ENCODE results near the gene TP53.
A peak's percentile ranks its signal among the peaks of the same experiment; 100 is the strongest.

The TP53 gene

GRCh38 chr17:7634384-7634783 lies 52.9 kb downstream of the TP53 start:
- Histone ChIP-seq H3K4me2 (ENCODE audit: insufficient read depth, low read length, poor library complexity, severe bottlenecking) (no peak overlapping the region), H3K9ac (ENCODE audit: low read depth, low read length, poor library complexity) (no peak overlapping the region)

DNA sequence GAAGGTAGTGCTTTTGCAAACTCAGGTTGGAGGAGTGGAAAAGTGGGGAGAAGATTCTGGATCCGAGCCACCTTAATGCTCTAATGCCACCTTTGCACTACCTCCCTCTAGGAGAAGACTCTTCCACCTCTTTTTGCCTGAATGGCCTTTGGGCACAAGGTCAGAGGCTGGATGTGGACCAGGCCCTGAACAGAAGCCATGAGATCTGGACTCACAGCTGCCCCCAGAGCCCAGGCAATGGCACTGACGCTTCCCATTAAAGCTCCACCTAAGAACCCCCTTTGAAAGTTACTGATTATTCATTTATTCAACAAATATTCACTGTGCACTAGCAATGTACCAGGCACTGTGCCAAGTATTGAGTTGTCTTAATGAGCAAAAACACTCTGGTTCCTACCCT lies 54.2 kb downstream of the TP53 start:
- H4K91ac ChIP-seq (ENCODE audit: low read depth, low read length, poor library complexity), result no peak overlapping the region
- no peak overlapping the region for H2BK12ac ChIP-seq (ENCODE audit: low read length)
- no peaks in the 10 kb centered on the region for H3K9me3 ChIP-seq (replicated peaks in 1 of 2; ENCODE audit: control insufficient read depth in 2 of 2, insufficient read depth in 1 of 2, low read depth in 1 of 2, low read length in 2 of 2)
- H2BK120ac ChIP-seq (ENCODE audit: low read depth, low read length), result no peak overlapping the region
- H3K79me1 ChIP-seq (ENCODE audit: low read depth, low read length), result no peaks in the 10 kb centered on the region
- peaks cover 6 to 25% of the 10 kb centered on the region in 2 donors for H3K4me1 ChIP-seq (ENCODE audit: control insufficient read depth in 2 of 2, insufficient read depth in 1 of 2, low read depth in 1 of 2, low read length in 2 of 2)
- peak overlapping the region; percentile 42 for H2BK15ac ChIP-seq (ENCODE audit: low read length)
- H3K4me3 ChIP-seq (ENCODE audit: low read length in 2 of 2), result no peak overlapping the region
- H3K36me3 ChIP-seq (replicated peaks in 1 of 2; ENCODE audit: control insufficient read depth in 2 of 2, insufficient read depth in 2 of 2, low read length in 2 of 2), result no peaks in the 10 kb centered on the region
- WGBS, 2 donors (ENCODE audit: extremely low coverage in 2 of 2, insufficient read length in 2 of 2, insufficient replicate concordance in 1 of 2), result no CpG with 5 or more reads among the region's 2 CpGs
- DNase-seq (ENCODE audit: low spot score), result no peak
- H3K4me2 ChIP-seq (ENCODE audit: insufficient read depth, low read length, poor library complexity, severe bottlenecking), result no peak overlapping the region
- no peak overlapping the region for H3K23ac ChIP-seq (ENCODE audit: low read depth, low read length, poor library complexity)
- H3K9ac ChIP-seq (ENCODE audit: low read depth, low read length, poor library complexity), result no peak overlapping the region
- H3K27me3 ChIP-seq (ENCODE audit: control insufficient read depth in 3 of 3, insufficient read depth in 3 of 3, low read depth in 1 of 3, low read length in 3 of 3), result no peaks in the 10 kb centered on the region
- no peak overlapping the region for H3K14ac ChIP-seq (ENCODE audit: low read length)
- no peak overlapping the region for H2BK5ac ChIP-seq (ENCODE audit: low read length)
- no peak overlapping the region for H3K4ac ChIP-seq (ENCODE audit: low read length)
- H2AK5ac ChIP-seq (ENCODE audit: low read depth, low read length), result no peak overlapping the region
- H3K27ac ChIP-seq (replicated peaks; ENCODE audit: low read length), result no peak overlapping the region
- H2AFZ ChIP-seq (ENCODE audit: low read length), result no peak overlapping the region
- no peak overlapping the region for H4K8ac ChIP-seq (ENCODE audit: low read depth, low read length)
- H3K18ac ChIP-seq (ENCODE audit: low read length), result no peak overlapping the region

More at GRCh38 chr17:7634384-7634783, 52.9 kb downstream of the TP53 start:
- Histone ChIP-seq H2BK15ac (ENCODE audit: low read length) (no peak overlapping the region), H3K23ac (ENCODE audit: low read depth, low read length, poor library complexity) (no peak overlapping the region), H4K8ac (ENCODE audit: low read depth, low read length) (no peak overlapping the region), H3K36me3 (replicated peaks in 1 of 2; ENCODE audit: control insufficient read depth in 2 of 2, insufficient read depth in 2 of 2, low read length in 2 of 2) (no peaks in the 10 kb centered on the region), H2BK12ac (ENCODE audit: low read length) (no peak overlapping the region), H3K79me1 (ENCODE audit: low read depth, low read length) (no peaks in the 10 kb centered on the region), H3K4me3 (ENCODE audit: low read length in 2 of 2) (no peak overlapping the region), H3K14ac (ENCODE audit: low read length) (no peak overlapping the region), H4K91ac (ENCODE audit: low read depth, low read length, poor library complexity) (no peak overlapping the region), H3K18ac (ENCODE audit: low read length) (no peak overlapping the region), H2AFZ (ENCODE audit: low read length) (peak overlapping the region; percentile 74), H3K27ac (replicated peaks; ENCODE audit: low read length) (no peak overlapping the region), H2BK120ac (ENCODE audit: low read depth, low read length) (no peak overlapping the region), H3K9me3 (replicated peaks in 1 of 2; ENCODE audit: control insufficient read depth in 2 of 2, insufficient read depth in 1 of 2, low read depth in 1 of 2, low read length in 2 of 2) (no peaks in the 10 kb centered on the region), H2AK5ac (ENCODE audit: low read depth, low read length) (no peak overlapping the region), H3K4ac (ENCODE audit: low read length) (no peak overlapping the region), H2BK5ac (ENCODE audit: low read length) (no peak overlapping the region), H3K27me3 (ENCODE audit: control insufficient read depth in 3 of 3, insufficient read depth in 3 of 3, low read depth in 1 of 3, low read length in 3 of 3) (no peaks in the 10 kb centered on the region), H3K4me1 (ENCODE audit: control insufficient read depth in 2 of 2, insufficient read depth in 1 of 2, low read depth in 1 of 2, low read length in 2 of 2) (peaks cover 6 to 25% of the 10 kb centered on the region in 2 donors)
- peak; percentile 43 for DNase-seq (ENCODE audit: low spot score)
- no CpG with 5 or more reads among the region's 5 CpGs for WGBS, 2 donors (ENCODE audit: extremely low coverage in 2 of 2, insufficient read length in 2 of 2, insufficient replicate concordance in 1 of 2)

GRCh38 chr17:7632492-7632894 lies 54.8 kb downstream of the TP53 start:
- Histone ChIP-seq H2BK120ac (ENCODE audit: low read depth, low read length) (no peak overlapping the region), H3K27me3 (ENCODE audit: control insufficient read depth in 3 of 3, insufficient read depth in 3 of 3, low read depth in 1 of 3, low read length in 3 of 3) (no peaks in the 10 kb centered on the region), H4K91ac (ENCODE audit: low read depth, low read length, poor library complexity) (no peak overlapping the region), H2BK12ac (ENCODE audit: low read length) (no peak overlapping the region), H4K8ac (ENCODE audit: low read depth, low read length) (no peak overlapping the region), H3K14ac (ENCODE audit: low read length) (no peak overlapping the region), H3K4me3 (ENCODE audit: low read length in 2 of 2) (no peak overlapping the region), H2AK5ac (ENCODE audit: low read depth, low read length) (no peak overlapping the region), H3K9me3 (replicated peaks in 1 of 2; ENCODE audit: control insufficient read depth in 2 of 2, insufficient read depth in 1 of 2, low read depth in 1 of 2, low read length in 2 of 2) (no peaks in the 10 kb centered on the region), H2AFZ (ENCODE audit: low read length) (no peak overlapping the region), H3K79me1 (ENCODE audit: low read depth, low read length) (no peaks in the 10 kb centered on the region), H3K4me1 (ENCODE audit: control insufficient read depth in 2 of 2, insufficient read depth in 1 of 2, low read depth in 1 of 2, low read length in 2 of 2) (peaks cover 7 to 27% of the 10 kb centered on the region in 2 donors), H3K27ac (replicated peaks; ENCODE audit: low read length) (no peak overlapping the region), H3K36me3 (replicated peaks in 1 of 2; ENCODE audit: control insufficient read depth in 2 of 2, insufficient read depth in 2 of 2, low read length in 2 of 2) (no peaks in the 10 kb centered on the region), H3K18ac (ENCODE audit: low read length) (peak overlapping the region; percentile 36), H3K4me2 (ENCODE audit: insufficient read depth, low read length, poor library complexity, severe bottlenecking) (no peak overlapping the region), H3K4ac (ENCODE audit: low read length) (no peak overlapping the region), H2BK5ac (ENCODE audit: low read length) (no peak overlapping the region), H3K23ac (ENCODE audit: low read depth, low read length, poor library complexity) (peak overlapping the region; percentile 40), H2BK15ac (ENCODE audit: low read length) (peak overlapping the region; percentile 42), H3K9ac (ENCODE audit: low read depth, low read length, poor library complexity) (peak overlapping the region; percentile 65)
- WGBS, 2 donors (ENCODE audit: extremely low coverage in 2 of 2, insufficient read length in 2 of 2, insufficient replicate concordance in 1 of 2), result no CpG with 5 or more reads among the region's 6 CpGs
- no peak for DNase-seq (ENCODE audit: low spot score)

- Histone ChIP-seq H4K91ac (ENCODE audit: low read depth, low read length, poor library complexity) (no peak overlapping the region), H3K9ac (ENCODE audit: low read depth, low read length, poor library complexity) (peak overlapping the region; percentile 30), H3K79me1 (ENCODE audit: low read depth, low read length) (no peaks in the 10 kb centered on the region), H3K9me3 (replicated peaks in 1 of 2; ENCODE audit: control insufficient read depth in 2 of 2, insufficient read depth in 1 of 2, low read depth in 1 of 2, low read length in 2 of 2) (no peaks in the 10 kb centered on the region), H4K8ac (ENCODE audit: low read depth, low read length) (no peak overlapping the region), H2BK5ac (ENCODE audit: low read length) (peak overlapping the region; percentile 16), H3K14ac (ENCODE audit: low read length) (no peak overlapping the region), H3K4me3 (ENCODE audit: low read length in 2 of 2) (no peak overlapping the region), H3K27me3 (ENCODE audit: control insufficient read depth in 3 of 3, insufficient read depth in 3 of 3, low read depth in 1 of 3, low read length in 3 of 3) (no peaks in the 10 kb centered on the region), H2BK120ac (ENCODE audit: low read depth, low read length) (no peak overlapping the region), H2AFZ (ENCODE audit: low read length) (no peak overlapping the region), H2BK12ac (ENCODE audit: low read length) (no peak overlapping the region), H3K23ac (ENCODE audit: low read depth, low read length, poor library complexity) (no peak overlapping the region), H2BK15ac (ENCODE audit: low read length) (no peak overlapping the region), H3K4me1 (ENCODE audit: control insufficient read depth in 2 of 2, insufficient read depth in 1 of 2, low read depth in 1 of 2, low read length in 2 of 2) (peaks cover 9 to 27% of the 10 kb centered on the region in 2 donors), H2AK5ac (ENCODE audit: low read depth, low read length) (peak overlapping the region; percentile 99), H3K4me2 (ENCODE audit: insufficient read depth, low read length, poor library complexity, severe bottlenecking) (no peak overlapping the region), H3K27ac (replicated peaks; ENCODE audit: low read length) (no peak overlapping the region), H3K4ac (ENCODE audit: low read length) (no peak overlapping the region), H3K36me3 (replicated peaks in 1 of 2; ENCODE audit: control insufficient read depth in 2 of 2, insufficient read depth in 2 of 2, low read length in 2 of 2) (no peaks in the 10 kb centered on the region), H3K18ac (ENCODE audit: low read length) (no peak overlapping the region)
- no CpG with 5 or more reads among the region's 11 CpGs for WGBS, 2 donors (ENCODE audit: extremely low coverage in 2 of 2, insufficient read length in 2 of 2, insufficient replicate concordance in 1 of 2)
- DNase-seq (ENCODE audit: low spot score), result no peak
These were observed 55.6 kb downstream of the TP53 start for GRCh38 chr17:7631398-7632380.

All from neuronal stem cell (in vitro differentiated cells).